ENCODE data around the gene ISL1. TPM values are rescaled to one million over a fixed set of nuclear protein-coding genes. Genes with fewer than 3 reads are reported as not detected.
A peak's percentile ranks its signal among the peaks of the same experiment; 100 is the strongest.

The ISL1 gene
- polyA plus RNA-seq, 1 donor (not counting 4 experiments of a cell fraction or from before 2014, with no cell fraction given): 4.5 TPM

GRCh38 chr5:51347704-51348103 lies 35.5 kb upstream of the ISL1 start:
- no peaks in the 10 kb centered on the region for H4K20me1 ChIP-seq (ENCODE audit: control insufficient read depth, extremely low read depth, insufficient read depth, low read length)
- DNase-seq (ENCODE audit: low read depth, low spot score) (no peak), FAIRE-seq (no peak)
- no peak overlapping the region for H3K9ac ChIP-seq (ENCODE audit: control insufficient read depth, extremely low read depth, insufficient read depth, low read length)
- no peak overlapping the region for H3K27ac ChIP-seq (ENCODE audit: control insufficient read depth, insufficient read depth, low read length)
- no peak overlapping the region for H3K4me2 ChIP-seq (ENCODE audit: control insufficient read depth, extremely low read depth, insufficient read depth, low read depth, low read length)
- TF ChIP-seq CTCF (optimal IDR thresholded peaks at IDR 0.05 in 1 of 3, IDR thresholded peaks at IDR 0.05 in 1 of 3, conservative IDR thresholded peaks at IDR 0.05 in 1 of 3; ENCODE audit: extremely low read depth in 1 of 3, insufficient read depth in 2 of 3, low read length in 3 of 3) (peak in 1 of 3 experiments; percentile 25), EZH2 (IDR thresholded peaks at IDR 0.05; ENCODE audit: low read length) (no peak)
- H3K9me1 ChIP-seq (ENCODE audit: control insufficient read depth, extremely low read depth, insufficient read depth, low read length): no peaks in the 10 kb centered on the region
- H3K4me3 ChIP-seq (ENCODE audit: control insufficient read depth in 2 of 3, extremely low read depth in 1 of 3, insufficient read depth in 2 of 3, low read depth in 1 of 3, low read length in 3 of 3): no peak overlapping the region
- no peak overlapping the region for H2AFZ ChIP-seq (ENCODE audit: control insufficient read depth, low read length)
- no peaks in the 10 kb centered on the region for H3K27me3 ChIP-seq (ENCODE audit: control insufficient read depth, extremely low read depth, insufficient read depth, low read length)
- no peaks in the 10 kb centered on the region for H3K4me1 ChIP-seq (ENCODE audit: control insufficient read depth, extremely low read depth, insufficient read depth, low read length)
- dilution Hi-C loops (cut with MboI; ENCODE audit: extremely low pct_ligation_motif_present, low sequenced_read_pairs): no loop called here
- H3K9me3 ChIP-seq (ENCODE audit: control insufficient read depth, low read depth, low read length): no peaks in the 10 kb centered on the region
- no peaks in the 10 kb centered on the region for H3K79me2 ChIP-seq (ENCODE audit: control insufficient read depth, insufficient read depth, low read length)
- no peaks in the 10 kb centered on the region for H3K36me3 ChIP-seq (ENCODE audit: control insufficient read depth in 2 of 2, extremely low read depth in 1 of 2, insufficient read depth in 2 of 2, low read length in 2 of 2)

GRCh38 chr5:51371052-51371451 lies 12.2 kb upstream of the ISL1 start:
- no peaks in the 10 kb centered on the region for H3K9me3 ChIP-seq (ENCODE audit: control insufficient read depth, low read depth, low read length)
- H3K4me3 ChIP-seq (ENCODE audit: control insufficient read depth in 2 of 3, extremely low read depth in 1 of 3, insufficient read depth in 2 of 3, low read depth in 1 of 3, low read length in 3 of 3): no peak overlapping the region
- no peak overlapping the region for H3K9ac ChIP-seq (ENCODE audit: control insufficient read depth, extremely low read depth, insufficient read depth, low read length)
- H3K9me1 ChIP-seq (ENCODE audit: control insufficient read depth, extremely low read depth, insufficient read depth, low read length): no peaks in the 10 kb centered on the region
- DNase-seq (ENCODE audit: low read depth, low spot score): no peak
- dilution Hi-C loops (cut with MboI; ENCODE audit: extremely low pct_ligation_motif_present, low sequenced_read_pairs): no loop called here
- no peak for TF ChIP-seq CTCF (optimal IDR thresholded peaks at IDR 0.05 in 1 of 3, IDR thresholded peaks at IDR 0.05 in 1 of 3, conservative IDR thresholded peaks at IDR 0.05 in 1 of 3; ENCODE audit: extremely low read depth in 1 of 3, insufficient read depth in 2 of 3, low read length in 3 of 3)
- TF ChIP-seq EZH2 (IDR thresholded peaks at IDR 0.05; ENCODE audit: low read length): no peak
- H3K4me1 ChIP-seq (ENCODE audit: control insufficient read depth, extremely low read depth, insufficient read depth, low read length): no peaks in the 10 kb centered on the region
- no peaks in the 10 kb centered on the region for H4K20me1 ChIP-seq (ENCODE audit: control insufficient read depth, extremely low read depth, insufficient read depth, low read length)
- peaks cover 3% of the 10 kb centered on the region for H3K27me3 ChIP-seq (ENCODE audit: control insufficient read depth, extremely low read depth, insufficient read depth, low read length)
- FAIRE-seq: no peak
- no peak overlapping the region for H3K4me2 ChIP-seq (ENCODE audit: control insufficient read depth, extremely low read depth, insufficient read depth, low read depth, low read length)
- no peak overlapping the region for H3K27ac ChIP-seq (ENCODE audit: control insufficient read depth, insufficient read depth, low read length)
- no peaks in the 10 kb centered on the region for H3K36me3 ChIP-seq (ENCODE audit: control insufficient read depth in 2 of 2, extremely low read depth in 1 of 2, insufficient read depth in 2 of 2, low read length in 2 of 2)
- H3K79me2 ChIP-seq (ENCODE audit: control insufficient read depth, insufficient read depth, low read length): no peaks in the 10 kb centered on the region
- no peak overlapping the region for H2AFZ ChIP-seq (ENCODE audit: control insufficient read depth, low read length)
